NK-92 (cell line): ENCODE results near the gene ZFP91.

Source experiments
- DNase-seq: peaks from one replicate; lab custom pipeline; 2025; ENCODE audit not compliant: unreplicated experiment; lab: John Stamatoyannopoulos, UW

Gene ZFP91

DNA sequence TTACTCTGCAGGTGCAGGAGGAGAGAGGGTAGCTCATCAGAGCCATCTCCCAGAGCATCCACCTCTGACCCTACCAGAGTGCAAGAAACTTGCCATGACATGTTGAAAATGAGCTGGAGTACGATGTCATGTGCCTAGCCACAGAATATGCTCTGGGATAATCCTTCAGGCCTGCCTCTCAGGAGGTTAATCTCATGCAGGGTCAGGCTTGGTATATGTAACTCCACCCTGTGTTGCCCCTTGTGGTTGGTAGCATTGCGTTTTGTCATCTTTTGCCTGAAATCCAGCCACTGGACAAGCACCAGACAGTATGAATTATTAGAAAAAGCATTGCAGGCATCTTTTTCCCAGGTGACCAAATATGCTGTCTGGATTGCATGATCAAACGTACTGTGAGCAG, 79.8 kb downstream of the ZFP91 start:
- DNase-seq, result no peak

DNA sequence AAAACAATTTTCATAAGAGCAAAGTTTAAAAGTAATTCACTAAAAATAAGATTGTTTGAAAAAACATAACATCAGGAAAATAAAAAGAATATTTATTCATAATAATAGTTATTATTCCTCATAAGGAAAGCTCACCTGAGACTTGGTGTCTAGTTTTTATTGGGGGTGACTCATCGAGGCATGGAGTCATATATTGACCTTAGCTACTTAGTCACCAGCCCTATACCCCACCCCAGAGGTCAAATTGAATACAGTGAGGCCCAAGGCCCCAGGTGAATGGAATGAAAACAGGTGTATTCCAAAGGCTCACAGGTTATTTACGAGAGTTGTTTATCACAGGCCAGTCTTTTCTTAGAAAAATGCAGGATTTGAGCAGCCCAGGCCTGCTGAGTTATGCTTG, 80.5 kb downstream of the ZFP91 start:
- DNase-seq, result no peak

DNA sequence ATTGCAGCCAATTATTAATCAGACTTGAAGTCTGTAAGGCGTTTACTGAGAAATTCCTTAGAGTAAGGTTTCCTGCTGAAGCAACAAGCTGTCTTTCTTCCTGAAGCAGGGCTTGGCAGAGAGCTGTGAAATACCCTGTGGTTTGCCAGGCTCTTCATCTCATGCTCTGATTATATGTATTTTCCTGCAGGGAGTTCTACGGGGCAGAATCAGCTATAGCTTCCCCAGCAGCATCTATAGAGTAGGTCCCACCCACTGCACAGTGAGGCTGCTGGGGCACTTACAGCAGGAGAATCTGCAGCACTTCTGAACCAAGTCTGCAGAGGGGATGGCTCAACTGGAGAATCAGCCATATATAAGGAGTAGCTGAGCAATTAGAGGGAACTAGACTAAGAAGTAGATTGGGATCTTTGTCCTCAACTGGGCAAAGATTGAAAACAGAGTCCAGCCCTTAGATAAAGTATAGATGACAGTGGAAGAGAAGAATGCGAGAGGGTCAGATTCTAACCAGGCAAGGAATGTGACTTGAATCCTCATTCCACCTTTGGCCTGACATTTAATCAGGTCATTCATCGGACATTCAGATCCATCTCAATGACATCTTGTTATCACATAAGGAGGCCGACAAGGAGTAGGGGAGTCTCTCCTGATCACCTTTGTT, 81.2 kb downstream of the ZFP91 start:
- DNase-seq, result no peak
